ENCODE measurements around the gene RAI14.

The RAI14 gene

GRCh38 chr5:34656001-34656699, at the start of gene RAI14:
Gene RAI14, plus strand, starts transcription at chr5:34656328. Its CDS starts 30,592 bp downstream, at chr5:34686920.
- peak; percentile 84 for DNase-seq (ENCODE audit: low spot score)

GRCh38 chr5:34608368-34608767, 47.8 kb upstream of the RAI14 start:
- no peak for DNase-seq (ENCODE audit: low spot score)

- DNase-seq (ENCODE audit: low spot score): peak; percentile 71
These were observed 47.1 kb upstream of the RAI14 start for GRCh38 chr5:34608859-34609648.

GRCh38 chr5:34609951-34610441, 46.1 kb upstream of the RAI14 start:
- DNase-seq (ENCODE audit: low spot score): no peak

GRCh38 chr5:34610546-34610945, 45.6 kb upstream of the RAI14 start:
- no peak for DNase-seq (ENCODE audit: low spot score)

- no peak for DNase-seq (ENCODE audit: low spot score)
These were observed 44.4 kb upstream of the RAI14 start for GRCh38 chr5:34611464-34612415.

GRCh38 chr5:34616651-34617050, 39.5 kb upstream of the RAI14 start:
- DNase-seq (ENCODE audit: low spot score): no peak

GRCh38 chr5:34618371-34619065, 37.6 kb upstream of the RAI14 start:
- DNase-seq (ENCODE audit: low spot score): no peak

GRCh38 chr5:34620185-34620584, 35.9 kb upstream of the RAI14 start:
- no peak for DNase-seq (ENCODE audit: low spot score)

- no peak for DNase-seq (ENCODE audit: low spot score)
These were observed 34.6 kb upstream of the RAI14 start for GRCh38 chr5:34621277-34622097.

- no peak for DNase-seq (ENCODE audit: low spot score)
These were observed 34.1 kb upstream of the RAI14 start for GRCh38 chr5:34622098-34622400.

- no peak for DNase-seq (ENCODE audit: low spot score)
These were observed 31.4 kb upstream of the RAI14 start for GRCh38 chr5:34624691-34625090.

- DNase-seq (ENCODE audit: low spot score): no peak
These were observed 30.9 kb upstream of the RAI14 start for GRCh38 chr5:34625246-34625645.

GRCh38 chr5:34626036-34626435, 30.1 kb upstream of the RAI14 start:
- DNase-seq (ENCODE audit: low spot score): peak; percentile 38

- DNase-seq (ENCODE audit: low spot score): no peak
These were observed 29.4 kb upstream of the RAI14 start for GRCh38 chr5:34626751-34627150.

GRCh38 chr5:34627794-34628193, 28.3 kb upstream of the RAI14 start:
- DNase-seq (ENCODE audit: low spot score): peak; percentile 35

GRCh38 chr5:34628373-34628772, 27.8 kb upstream of the RAI14 start:
- no peak for DNase-seq (ENCODE audit: low spot score)

- no peak for DNase-seq (ENCODE audit: low spot score)
These were observed 25.5 kb upstream of the RAI14 start for GRCh38 chr5:34630596-34630995.

GRCh38 chr5:34632807-34633422, 23.2 kb upstream of the RAI14 start:
- DNase-seq (ENCODE audit: low spot score): no peak

GRCh38 chr5:34639852-34640626, 16.1 kb upstream of the RAI14 start:
- DNase-seq (ENCODE audit: low spot score): peak; percentile 36

All from hepatic stellate cell (primary cell).